ENCODE data around the gene DHRSX. TPM values are rescaled to one million over a fixed set of nuclear protein-coding genes. Genes with fewer than 3 reads are reported as not detected.

Gene DHRSX
- total and polyA plus RNA-seq, 7 donors, result 5.6 to 19.3 (median 9.6) TPM

DNA sequence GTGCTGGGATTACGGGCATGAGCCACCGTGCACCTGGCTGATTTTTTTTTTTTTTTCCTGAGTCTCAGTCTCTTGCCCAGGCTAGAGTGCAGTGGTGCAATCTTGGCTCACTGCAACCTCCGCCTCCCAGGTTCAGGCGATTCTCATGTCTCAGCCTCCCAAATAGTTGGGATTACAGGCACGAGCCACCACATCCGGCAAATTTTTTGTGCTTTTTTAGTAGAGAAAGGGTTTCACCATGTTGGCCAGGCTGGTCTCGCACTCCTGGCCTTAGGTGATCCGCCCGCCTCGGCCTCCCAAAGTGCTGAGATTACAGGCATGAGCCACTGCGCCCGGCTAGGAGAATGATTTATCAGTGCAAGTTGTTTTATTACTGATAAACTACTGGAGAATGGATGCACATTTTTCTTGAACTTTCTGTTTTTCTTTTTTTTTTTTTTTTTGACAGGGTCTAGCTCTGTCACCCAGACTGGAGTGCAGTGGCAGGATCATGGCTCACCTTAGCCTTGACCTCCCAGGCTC is 39.7 kb upstream of the DHRSX start:
- TF ChIP-seq, protein P1, sequence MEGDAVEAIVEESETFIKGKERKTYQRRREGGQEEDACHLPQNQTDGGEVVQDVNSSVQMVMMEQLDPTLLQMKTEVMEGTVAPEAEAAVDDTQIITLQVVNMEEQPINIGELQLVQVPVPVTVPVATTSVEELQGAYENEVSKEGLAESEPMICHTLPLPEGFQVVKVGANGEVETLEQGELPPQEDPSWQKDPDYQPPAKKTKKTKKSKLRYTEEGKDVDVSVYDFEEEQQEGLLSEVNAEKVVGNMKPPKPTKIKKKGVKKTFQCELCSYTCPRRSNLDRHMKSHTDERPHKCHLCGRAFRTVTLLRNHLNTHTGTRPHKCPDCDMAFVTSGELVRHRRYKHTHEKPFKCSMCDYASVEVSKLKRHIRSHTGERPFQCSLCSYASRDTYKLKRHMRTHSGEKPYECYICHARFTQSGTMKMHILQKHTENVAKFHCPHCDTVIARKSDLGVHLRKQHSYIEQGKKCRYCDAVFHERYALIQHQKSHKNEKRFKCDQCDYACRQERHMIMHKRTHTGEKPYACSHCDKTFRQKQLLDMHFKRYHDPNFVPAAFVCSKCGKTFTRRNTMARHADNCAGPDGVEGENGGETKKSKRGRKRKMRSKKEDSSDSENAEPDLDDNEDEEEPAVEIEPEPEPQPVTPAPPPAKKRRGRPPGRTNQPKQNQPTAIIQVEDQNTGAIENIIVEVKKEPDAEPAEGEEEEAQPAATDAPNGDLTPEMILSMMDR (IDR thresholded peaks at IDR 0.05), result no peak
- peaks cover 0 to 2% (median 0%) of the 10 kb centered on the region in 3 donors for H3K27me3 ChIP-seq (ENCODE audit: insufficient read depth in 3 of 3, low read length in 2 of 3)
- no peaks in the 10 kb centered on the region for H3K36me3 ChIP-seq (ENCODE audit: insufficient read depth in 1 of 2, low read depth in 1 of 2)
- H3K4me1 ChIP-seq, result no peaks in the 10 kb centered on the region
- H3K4me3 ChIP-seq, result no peak overlapping the region
- no peak for ATAC-seq
- intact Hi-C loops (cut with DNase I), result no loop called here
- no peak for DNase-seq
- H3K27ac ChIP-seq, result no peak overlapping the region
- WGBS, 3 donors, result 93% methylated on average over 12 of the region's 12 CpGs; no CpG with 5 or more reads in 1 of the 3 donors
- H3K9me3 ChIP-seq, result no peaks in the 10 kb centered on the region

DNA sequence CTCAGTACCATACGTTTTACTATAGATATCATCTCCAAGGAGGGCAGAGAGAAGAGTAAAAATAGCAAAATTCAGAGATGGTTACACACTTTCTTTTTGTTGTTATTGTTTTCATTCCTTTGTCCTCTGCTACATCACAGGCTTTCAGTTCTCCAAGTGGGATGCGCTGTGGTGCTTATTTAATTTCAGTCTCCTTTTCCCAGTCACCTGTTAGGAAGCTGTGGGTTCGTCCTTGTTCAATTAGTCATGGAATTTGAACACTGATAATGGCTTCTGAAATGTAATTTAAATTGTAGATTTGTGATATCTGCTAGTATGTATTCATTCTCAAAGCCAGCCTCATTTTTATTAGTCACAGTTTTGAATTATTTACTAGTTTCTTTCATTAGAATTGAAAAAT is 38.8 kb upstream of the DHRSX start:
- 34 to 74% (median 72%) methylated on average over 3 of the region's 3 CpGs for WGBS, 3 donors
- no peaks in the 10 kb centered on the region for H3K9me3 ChIP-seq
- TF ChIP-seq, protein P1 (IDR thresholded peaks at IDR 0.05), result no peak
- intact Hi-C loops (cut with DNase I), result no loop called here
- no peaks in the 10 kb centered on the region for H3K36me3 ChIP-seq (ENCODE audit: insufficient read depth in 1 of 2, low read depth in 1 of 2)
- no peak for DNase-seq
- no peak overlapping the region for H3K4me3 ChIP-seq
- ATAC-seq, result no peak
- H3K4me1 ChIP-seq, result no peaks in the 10 kb centered on the region
- no peak overlapping the region for H3K27ac ChIP-seq
- peaks cover 0 to 2% (median 0%) of the 10 kb centered on the region in 3 donors for H3K27me3 ChIP-seq (ENCODE audit: insufficient read depth in 3 of 3, low read length in 2 of 3)

DNA sequence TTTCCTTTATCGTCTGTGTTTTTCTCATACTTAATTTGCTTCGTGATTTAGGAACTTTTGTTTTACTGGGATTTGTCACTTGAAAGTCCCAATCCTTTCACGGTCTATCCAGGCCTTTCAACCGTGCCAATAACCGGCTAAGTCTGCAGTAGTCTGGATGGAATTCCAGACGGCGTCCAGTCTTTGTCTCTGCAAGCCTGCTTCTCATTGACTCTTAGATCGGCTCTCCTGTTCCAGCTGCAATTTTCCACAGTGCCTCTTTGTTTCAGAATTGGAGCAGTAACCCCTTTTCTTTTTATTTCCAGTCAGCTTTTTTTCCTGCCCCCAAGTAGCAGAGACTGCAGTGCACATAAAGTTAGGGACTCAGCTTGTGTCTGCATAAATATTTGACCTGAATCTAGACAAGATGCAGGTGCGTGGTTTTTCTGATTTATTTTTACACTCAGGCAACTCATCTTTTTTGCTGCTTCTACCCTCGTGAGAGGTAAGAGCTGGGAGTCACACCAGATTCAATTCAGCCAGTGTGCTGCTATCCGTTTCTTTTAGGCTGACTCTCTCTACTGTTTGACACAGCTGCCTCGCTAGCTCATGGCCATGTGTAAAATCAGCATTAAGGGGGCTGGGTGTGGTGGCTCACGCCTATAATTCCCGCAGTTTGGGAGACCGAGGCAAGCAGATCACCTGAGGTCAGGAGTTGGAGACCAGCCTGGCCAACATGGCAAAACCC is 37.4 kb upstream of the DHRSX start:
- Histone ChIP-seq H3K36me3 (ENCODE audit: insufficient read depth in 1 of 2, low read depth in 1 of 2) (no peaks in the 10 kb centered on the region), H3K4me3 (no peak overlapping the region), H3K4me1 (no peaks in the 10 kb centered on the region), H3K27ac (no peak overlapping the region), H3K27me3 (ENCODE audit: insufficient read depth in 3 of 3, low read length in 2 of 3) (no peaks in the 10 kb centered on the region), H3K9me3 (no peaks in the 10 kb centered on the region)
- WGBS, 3 donors, result 17 to 32% (median 20%) methylated on average over 15 of the region's 15 CpGs
- intact Hi-C loops (cut with DNase I), result no loop called here
- DNase-seq, result no peak
- TF ChIP-seq, protein P1 (IDR thresholded peaks at IDR 0.05), result no peak
- no peak for ATAC-seq

DNA sequence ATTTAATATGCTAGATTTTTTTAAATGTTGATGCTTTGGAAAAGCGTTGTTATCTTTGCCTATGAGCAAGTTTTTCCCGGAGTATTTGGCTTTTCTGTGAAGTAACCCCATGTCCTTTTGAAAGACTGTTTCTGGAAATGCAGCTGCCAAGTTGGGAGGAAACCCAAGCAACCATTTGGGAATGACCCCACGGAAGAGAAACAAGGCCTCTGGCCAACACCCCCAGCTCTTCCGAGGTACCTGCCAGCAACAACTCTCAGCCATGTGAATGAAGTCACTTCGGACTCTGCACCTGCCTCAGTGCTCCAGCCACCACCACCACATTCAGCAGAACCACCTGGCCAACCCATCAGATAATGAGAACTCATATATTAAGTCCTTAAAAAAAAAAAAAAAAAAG is 36.2 kb upstream of the DHRSX start:
- intact Hi-C loops (cut with DNase I), result no loop called here
- no peaks in the 10 kb centered on the region for H3K4me1 ChIP-seq
- ATAC-seq (no peak), DNase-seq (no peak)
- no peaks in the 10 kb centered on the region for H3K36me3 ChIP-seq (ENCODE audit: insufficient read depth in 1 of 2, low read depth in 1 of 2)
- 25 to 28% (median 27%) methylated on average over 5 of the region's 5 CpGs for WGBS, 3 donors
- H3K27me3 ChIP-seq (ENCODE audit: insufficient read depth in 3 of 3, low read length in 2 of 3), result no peaks in the 10 kb centered on the region
- no peaks in the 10 kb centered on the region for H3K9me3 ChIP-seq
- H3K27ac ChIP-seq, result no peak overlapping the region
- no peak overlapping the region for H3K4me3 ChIP-seq
- TF ChIP-seq, protein P1 (IDR thresholded peaks at IDR 0.05), result no peak

Data from psoas muscle (tissue), 8 donors.